Activated CD4-positive, alpha-beta T cell treated with anti-CD3 and anti-CD28 coated beads, Interleukin-2, Interleukin-6, amounts not matched to agents 100 ng/mL and 50 ng/mL, durations not matched to agents 16 hours and 8 hours (primary cell): Measurements from ENCODE around the gene TUBB.
A peak's percentile ranks its signal among the peaks of the same experiment; 100 is the strongest.

Source experiments
- DNase-seq: peaks from one replicate; pipeline ENCODE4 v3.0.0-alpha.2; 2020

The TUBB gene

GRCh38 chr6:30719791-30720737, at the start of gene TUBB:
Gene TUBB, plus strand, starts transcription at chr6:30720352. Its CDS starts 155 bp downstream, at chr6:30720507.
- peak; percentile 98 for DNase-seq

GRCh38 chr6:30670760-30671527, 49.2 kb upstream of the TUBB start:
- no peak for DNase-seq

GRCh38 chr6:30672445-30673253, 47.5 kb upstream of the TUBB start, which contains the start of gene DHX16:
Gene DHX16, minus strand, starts transcription at chr6:30673006. Its CDS starts 165 bp downstream, at chr6:30672841.
- DNase-seq, result peak; percentile 97

- DNase-seq, result no peak
Measured at GRCh38 chr6:30676660-30677285, 43.4 kb upstream of the TUBB start.

- peak; percentile 96 for DNase-seq
Measured at GRCh38 chr6:30678964-30679726, 41.0 kb upstream of the TUBB start.

- DNase-seq, result peak; percentile 12
Measured at GRCh38 chr6:30679765-30680535, 40.2 kb upstream of the TUBB start.

- no peak for DNase-seq
Measured at GRCh38 chr6:30681766-30682142, 38.4 kb upstream of the TUBB start.

GRCh38 chr6:30682143-30683117, 37.7 kb upstream of the TUBB start:
- DNase-seq, result peak; percentile 95

GRCh38 chr6:30683183-30683979, 36.8 kb upstream of the TUBB start:
- peak; percentile 19 for DNase-seq

- peak; percentile 14 for DNase-seq
Measured at GRCh38 chr6:30683980-30684338, 36.2 kb upstream of the TUBB start.

GRCh38 chr6:30684386-30685156, 35.6 kb upstream of the TUBB start:
- DNase-seq, result peak; percentile 81

- DNase-seq, result peak; percentile 54
Measured at GRCh38 chr6:30685157-30686008, 34.8 kb upstream of the TUBB start.

- DNase-seq, result peak; percentile 84
Measured at GRCh38 chr6:30686009-30686907, 33.9 kb upstream of the TUBB start, which contains the start of gene PPP1R18. Gene PPP1R18, minus strand, starts transcription at chr6:30686645. Its CDS starts 627 bp downstream, at chr6:30686018.

- DNase-seq, result peak; percentile 89
Measured at GRCh38 chr6:30686908-30687658, 33.1 kb upstream of the TUBB start.
